HepG2 (cell line): Measurements from ENCODE around the gene HPRT1. TPM values are rescaled to one million over a fixed set of nuclear protein-coding genes. Genes with fewer than 3 reads are reported as not detected.

Experiments used
- ATAC-seq: fragments of 200-7000 bp; cut with Tn5 transposase; 3 replicates; pipeline ENCODE4 v1.9.1; 2020; ENCODE audit warnings: mild to moderate bottlenecking, moderate library complexity
- Bru-seq: library from RNA; stranded (reverse); fragments of 400-500 nt; gene quantifications from one replicate; lab custom pipeline; 2021; lab: Mats Ljungman, UMichigan
- BruChase-seq, 2 experiments: library from RNA; stranded (reverse); fragments of 400-500 nt; gene quantifications; one replicate each; lab custom pipeline; 2021; lab: Mats Ljungman, UMichigan
- BruUV-seq: library from RNA; stranded (reverse); fragments of 400-500 nt; replicated peaks from 2 replicates; lab custom pipeline; 2021; lab: Mats Ljungman, UMichigan
- CTCF ChIA-PET: fragments of 300-600 bp; formaldehyde crosslinking; extraction: SDS; loops from one replicate; lab custom pipeline; 2021; ENCODE audit warnings: low total read pairs, inconsistent platforms, low intra/inter-chr PET ratio; lab: Yijun Ruan, JAX
- POLR2A ChIA-PET: fragments of 350-600 bp; sonication (Branson Sonifier 250); formaldehyde crosslinking; loops from one replicate; lab custom pipeline; 2020; ENCODE audit warnings: antibody characterized with exemption, inconsistent platforms; lab: Yijun Ruan, JAX
- DNase-seq: peaks from one replicate; pipeline ENCODE4 v3.0.0-alpha.2; 2015; ENCODE audit warnings: low spot score
- FAIRE-seq: peaks from 3 replicates; lab custom pipeline; 2011; peaks lifted over from hg19 to GRCh38; lab: Jason Lieb, UNC
- H2AFZ ChIP-seq: one replicate; pipeline ENCODE4 v1.6.1; 2011; ENCODE audit warnings: low read length, inconsistent platforms
- H3K27ac ChIP-seq: fragments of 300-600 bp; 3 replicates; pipeline ENCODE4 v1.8.0; 2011; ENCODE audit warnings: mixed run types, mild to moderate bottlenecking, mixed read lengths, low read length, inconsistent platforms; ENCODE audit not compliant: insufficient read depth; ENCODE audit errors: extremely low read length
- H3K27me3 ChIP-seq, 2 experiments: fragments of 200-600 bp in 1 of 2; 2 replicates in 1 of 2; 3 replicates in 1 of 2; pipeline versions ENCODE4 v1.6.0 to v1.8.0; 2011; ENCODE audit warnings: low read length in 2 of 2, mild to moderate bottlenecking in 2 of 2, moderate library complexity in 2 of 2, inconsistent platforms in 1 of 2; ENCODE audit not compliant: insufficient read depth in 2 of 2, control insufficient read depth in 1 of 2
- H3K36me3 ChIP-seq, 2 experiments: fragments of 200-600 bp in 1 of 2; replicated peaks in 1 of 2; 2 replicates in 1 of 2; 3 replicates in 1 of 2; pipeline versions ENCODE4 v1.5.1 to v1.8.0; 2011; ENCODE audit warnings: low read length in 2 of 2, inconsistent platforms in 1 of 2; ENCODE audit not compliant: insufficient read depth in 2 of 2, control insufficient read depth in 1 of 2
- H3K4me1 ChIP-seq: 2 replicates; pipeline ENCODE4 v1.5.1; 2012; ENCODE audit warnings: low read length, inconsistent platforms; ENCODE audit not compliant: insufficient read depth
- H3K4me2 ChIP-seq: 2 replicates; pipeline ENCODE4 v1.6.0; 2011; ENCODE audit warnings: low read depth, low read length, inconsistent platforms
- H3K4me3 ChIP-seq, 3 experiments: fragments of 200-600 bp in 1 of 3; sonication (generic), shearing (Covaris generic) in 1 of 3; replicated peaks in 1 of 3; 2 replicates each; pipeline ENCODE4 v1.5.1; 2011 to 2016; ENCODE audit warnings: low read length in 3 of 3, inconsistent platforms in 2 of 3, low read depth in 2 of 3, mild to moderate bottlenecking in 2 of 3, control low read depth in 1 of 3, mixed read lengths in 1 of 3; ENCODE audit not compliant: insufficient read depth in 1 of 3
- H3K79me2 ChIP-seq: one replicate; pipeline ENCODE4 v1.6.1; 2011; ENCODE audit warnings: low read length, inconsistent platforms; ENCODE audit not compliant: insufficient read depth
- H3K9ac ChIP-seq: 2 replicates; pipeline ENCODE4 v1.6.0; 2011; ENCODE audit warnings: mild to moderate bottlenecking, low read depth, low read length, inconsistent platforms; ENCODE audit not compliant: insufficient read depth
- H3K9me3 ChIP-seq: 2 replicates; pipeline ENCODE4 v1.5.1; 2012; ENCODE audit warnings: mild to moderate bottlenecking, low read length
- H4K20me1 ChIP-seq: 2 replicates; pipeline ENCODE4 v1.6.0; 2011; ENCODE audit warnings: inconsistent platforms, mild to moderate bottlenecking, low read length, moderate library complexity; ENCODE audit not compliant: insufficient read depth
- ATF5 ChIP-seq: sonication (generic); formaldehyde crosslinking; IDR thresholded peaks from 2 replicates; pipeline ENCODE4 v1.4.0; 2020; ENCODE audit warnings: mild to moderate bottlenecking, low read depth, missing genetic modification reagents
- PHF20 ChIP-seq: sonication (generic); formaldehyde crosslinking; IDR thresholded peaks from 2 replicates; pipeline ENCODE4 v1.5.0; 2020; ENCODE audit warnings: mild to moderate bottlenecking, missing genetic modification reagents
- ZNF235 ChIP-seq: sonication (generic); formaldehyde crosslinking; IDR thresholded peaks from 2 replicates; pipeline ENCODE4 v1.8.1; 2023; ENCODE audit warnings: mild to moderate bottlenecking, missing genetic modification reagents, borderline replicate concordance
- ZNF574 ChIP-seq: sonication (generic); formaldehyde crosslinking; IDR thresholded peaks from 2 replicates; pipeline ENCODE4 v1.4.0; 2020; ENCODE audit warnings: missing genetic modification reagents
- ZNF687 ChIP-seq: sonication (generic); formaldehyde crosslinking; IDR thresholded peaks from 2 replicates; pipeline ENCODE4 v1.5.1; 2020; ENCODE audit warnings: mild to moderate bottlenecking, missing genetic modification reagents, moderate library complexity
- WGBS: methylation state at CpG from one replicate; pipeline ENCODE4 v1.1.6; 2017; ENCODE audit warnings: low lambda C conversion rate; 5-methylcytosine and 5-hydroxymethylcytosine counted together
- in situ Hi-C: cut with HindIII; loops from 2 replicates; pipeline ENCODE4 v1.10.0; 2017; ENCODE audit warnings: low pct_unique_long_range_greater_than_20kb; ENCODE audit not compliant: extremely low pct_ligation_motif_present
- intact Hi-C: fragments of 100-400 bp; cut with micrococcal nuclease; formaldehyde crosslinking; loops from one replicate; pipeline ENCODE4 v1.10.0; 2022; ENCODE audit not compliant: unreplicated experiment
- long read RNA-seq, 2 experiments: library from RNA in 1 of 2; library from polyadenylated mRNA in 1 of 2; stranded (forward) in 1 of 2; unstranded in 1 of 2; transcript quantifications; one replicate each; pipeline ENCODE4 v2.0.0, GENCODE V29; 2019 to 2022
- polyA minus RNA-seq, 3 experiments: library from RNA; depleted of rRNA, polyadenylated mRNA; stranded (reverse); fragments of >200 nt; gene quantifications; 2 replicates each; pipeline ENCODE4 v1.2.3, GENCODE V29; 2011; ENCODE audit warnings: low replicate concordance in 1 of 3
- polyA plus RNA-seq, 8 experiments: library from polyadenylated mRNA; depleted of rRNA in 3 of 8; stranded (reverse) in 7 of 8; unstranded in 1 of 8; fragments of >200 nt; fragmentation: Illumina TruSeq in 4 of 8; extraction: Trizol in 4 of 8; gene quantifications; 2 replicates each; pipeline versions ENCODE4 v1.2.1 to v1.2.3, GENCODE V29; 2011 to 2016; ENCODE audit warnings: low read depth in 4 of 8, missing spikeins in 1 of 8, mixed read lengths in 1 of 8; ENCODE audit not compliant: insufficient read depth in 1 of 8
- total RNA-seq, 5 experiments: library from RNA; depleted of rRNA; stranded (reverse); fragments of >200 nt; fragmentation: Illumina TruSeq; extraction: Trizol; gene quantifications; 2 replicates each; pipeline ENCODE4 v1.2.3, GENCODE V29; 2016; ENCODE audit warnings: low read depth in 1 of 5

Gene HPRT1
- 4.6 and 13.3 TPM in 2 replicates for total RNA-seq (2016; rRNA removed; fragmentation: Illumina TruSeq; extraction: Trizol)
- total RNA-seq (2016; cell fraction: cytosol; rRNA removed; fragmentation: Illumina TruSeq; extraction: Trizol; ENCODE audit: low read depth) = 13.4 and 14.5 TPM in 2 replicates
- total RNA-seq (2016; cell fraction: insoluble cytoplasmic fraction; rRNA removed; fragmentation: Illumina TruSeq; extraction: Trizol) = 5.2 and 15.1 TPM in 2 replicates
- total RNA-seq (2016; cell fraction: membrane; rRNA removed; fragmentation: Illumina TruSeq; extraction: Trizol) = 6.1 TPM in 2 replicates
- total RNA-seq (2016; cell fraction: nucleus; rRNA removed; fragmentation: Illumina TruSeq; extraction: Trizol) = 7.8 TPM in 2 replicates
- polyA plus RNA-seq (2011; rRNA removed) = 21.3 and 25.2 TPM in 2 replicates
- polyA plus RNA-seq (2011; cell fraction: cytosol; rRNA removed) = 10.8 and 17.9 TPM in 2 replicates
- polyA plus RNA-seq (2011; cell fraction: nucleus; rRNA removed) = 5.2 and 8.4 TPM in 2 replicates
- polyA plus RNA-seq (2012) = 67.8 and 88.5 TPM in 2 replicates
- 5.5 and 6.8 TPM in 2 replicates for polyA plus RNA-seq (2016; cell fraction: cytosol; fragmentation: Illumina TruSeq; extraction: Trizol; ENCODE audit: low read depth)
- polyA plus RNA-seq (2016; cell fraction: insoluble cytoplasmic fraction; fragmentation: Illumina TruSeq; extraction: Trizol; ENCODE audit: low read depth) = 52.6 and 54.1 TPM in 2 replicates
- polyA plus RNA-seq (2016; cell fraction: membrane; fragmentation: Illumina TruSeq; extraction: Trizol; ENCODE audit: low read depth) = 14.1 and 14.5 TPM in 2 replicates
- 23.0 and 24.4 TPM in 2 replicates for polyA plus RNA-seq (2016; cell fraction: nucleus; fragmentation: Illumina TruSeq; extraction: Trizol; ENCODE audit: insufficient read depth, low read depth)
- 4.3 and 14.3 TPM in 2 replicates for polyA minus RNA-seq (2011; rRNA and poly(A)+ RNA removed; ENCODE audit: low replicate concordance)
- 13.1 and 21.0 TPM in 2 replicates for polyA minus RNA-seq (2011; cell fraction: cytosol; rRNA and poly(A)+ RNA removed)
- polyA minus RNA-seq (2011; cell fraction: nucleus; rRNA and poly(A)+ RNA removed) = 13.9 and 15.9 TPM in 2 replicates
- Bru-seq, nascent RNA = percentile 67 among the genes with signal in this experiment
- BruChase-seq, experiment 1, labeled RNA remaining after a 6-hour chase = percentile 67 among the genes with signal in this experiment
- BruChase-seq, experiment 2, labeled RNA remaining after a 2-hour chase = percentile 63 among the genes with signal in this experiment
- long read RNA-seq, experiment 1, partial matches to known transcripts = 1 of 3 reads
- long read RNA-seq, experiment 1, other reads (novel, unspliced or antisense) = 1 of 3 reads
- long read RNA-seq, experiment 2, partial matches to known transcripts = 10 of 11 reads
- long read RNA-seq, experiment 2, other reads (novel, unspliced or antisense) = 1 of 11 reads

GRCh38 chrX:134460005-134460861 is at the start of gene HPRT1:
Gene HPRT1 (plus strand): TSS chrX:134460165. CDS start chrX:134460312, 147 bp downstream.
- POLR2A ChIA-PET = no interaction called here
- BruUV-seq = no TSS peak
- no peak for TF ChIP-seq PHF20 (CRISPR knock-in tag)
- TF ChIP-seq ZNF574 (CRISPR knock-in tag) = 0 out of 2 replicates have a peak, but pooled peaks have one; percentile 22
- TF ChIP-seq ZNF235 (CRISPR knock-in tag) = no peak
- peak; percentile 70 for TF ChIP-seq ZNF687 (CRISPR knock-in tag)
- no peak for TF ChIP-seq ATF5 (CRISPR knock-in tag)

More at GRCh38 chrX:134460005-134460861, at the start of gene HPRT1:
- DNase-seq (peak; percentile 35), FAIRE-seq (no peak), ATAC-seq (peak; percentile 94)
- WGBS = 0% methylated on average over 10 of the region's 85 CpGs
- peaks cover 2% of the 10 kb centered on the region; the same call in 1 of the 2 replicates for H4K20me1 ChIP-seq
- peaks cover 25% of the 10 kb centered on the region for H3K4me1 ChIP-seq
- peaks cover 27% of the 10 kb centered on the region for H3K79me2 ChIP-seq
- H3K4me3 ChIP-seq = peak within 1 kb of the TSS; percentile 55 to 72 (median 71)
- CTCF ChIA-PET = no interaction called here
- H3K36me3 ChIP-seq = no peaks in the 10 kb centered on the region
- in situ Hi-C loops = no loop called here
- H3K4me2 ChIP-seq = peak within 1 kb of the TSS; percentile 72
- no peaks in the 10 kb centered on the region for H3K9me3 ChIP-seq
- H2AFZ ChIP-seq = no peak within 1 kb of the TSS
- H3K27me3 ChIP-seq = no peaks in the 10 kb centered on the region
- peak within 1 kb of the TSS; percentile 63 for H3K9ac ChIP-seq
- peak within 1 kb of the TSS; percentile 50 for H3K27ac ChIP-seq
- intact Hi-C loops = no loop called here
